A549 (cell line): Measurements from ENCODE around the gene ZFP36L1. TPM values are rescaled to one million over a fixed set of nuclear protein-coding genes. Genes with fewer than 3 reads are reported as not detected.

ENCODE experiments used
- ATAC-seq, 2 experiments: fragments of 200-7000 bp in 1 of 2; fragments of >200 bp in 1 of 2; cut with Nextera tagmentation in 1 of 2; cut with Tn5 transposase in 1 of 2; 3 replicates each; pipeline versions ENCODE4 v1.8.0 to v1.9.1; 2018 to 2020; ENCODE audit warnings: mild to moderate bottlenecking in 1 of 2, moderate library complexity in 1 of 2
- CTCF ChIA-PET: fragments of 300-600 bp; sonication (Branson Sonifier 250); formaldehyde crosslinking; extraction: SDS; loops from one replicate; lab custom pipeline; 2021; ENCODE audit warnings: antibody characterized with exemption, inconsistent platforms; lab: Yijun Ruan, JAX
- POLR2A ChIA-PET: fragments of 350-600 bp; formaldehyde crosslinking; extraction: SDS; loops from one replicate; lab custom pipeline; 2021; ENCODE audit warnings: antibody characterized with exemption, inconsistent platforms; lab: Yijun Ruan, JAX
- DNase-seq, 2 experiments: peaks; one replicate each; pipeline versions ENCODE4 v3.0.0 to v3.0.0-alpha.2; 2011 to 2016; ENCODE audit warnings: low read depth in 1 of 2, low spot score in 1 of 2
- FAIRE-seq: peaks from 2 replicates; lab custom pipeline; 2011; peaks lifted over from hg19 to GRCh38; lab: Jason Lieb, UNC
- H3K27ac ChIP-seq, 2 experiments: fragments of >200 bp; sonication (Bioruptor Twin); formaldehyde crosslinking; 3 replicates each; pipeline ENCODE4 v1.5.1; 2016 to 2017
- H3K4me1 ChIP-seq: fragments of >200 bp; sonication (Bioruptor Twin); formaldehyde crosslinking; 3 replicates; pipeline ENCODE4 v1.6.1; 2016
- H3K4me2 ChIP-seq: fragments of >200 bp; sonication (Bioruptor Twin); formaldehyde crosslinking; 3 replicates; pipeline ENCODE4 v1.6.1; 2016
- H3K4me3 ChIP-seq: fragments of >200 bp; sonication (Bioruptor Twin); formaldehyde crosslinking; 3 replicates; pipeline ENCODE4 v1.5.1; 2016
- H3K9me3 ChIP-seq: fragments of >200 bp; sonication (Bioruptor Twin); formaldehyde crosslinking; 3 replicates; pipeline ENCODE4 v1.6.1; 2016
- CEBPB ChIP-seq, 2 experiments: fragments of >200 bp in 1 of 2; sonication (Bioruptor Twin) in 1 of 2; formaldehyde crosslinking in 1 of 2; IDR thresholded peaks; 2 replicates each; pipeline ENCODE4 v1.6.1; 2012 to 2016
- CHD2 ChIP-seq: fragments of 150-350 bp; IDR thresholded peaks from 2 replicates; pipeline ENCODE4 v1.6.1; 2014; ENCODE audit warnings: low read length; ENCODE audit not compliant: partially characterized antibody
- EHF ChIP-seq: fragments of 250-450 bp; sonication (Bioruptor Pico); IDR thresholded peaks from 2 replicates; pipeline ENCODE4 v1.5.0; 2020; ENCODE audit warnings: mild to moderate bottlenecking
- EP300 ChIP-seq, 2 experiments: fragments of >200 bp; sonication (Bioruptor Twin); formaldehyde crosslinking; IDR thresholded peaks; 2 replicates in 1 of 2; 3 replicates in 1 of 2; pipeline ENCODE4 v1.6.1; 2016 to 2017
- FOSB ChIP-seq: fragments of 250-450 bp; sonication (Bioruptor Pico); IDR thresholded peaks from 2 replicates; pipeline ENCODE4 v1.5.0; 2020; ENCODE audit warnings: mild to moderate bottlenecking, moderate library complexity
- FOSL2 ChIP-seq, 2 experiments: fragments of 450-650 bp in 1 of 2; fragments of >200 bp in 1 of 2; sonication (Bioruptor Twin) in 1 of 2; formaldehyde crosslinking; IDR thresholded peaks; 2 replicates each; pipeline versions ENCODE4 v1.5.0 to v1.6.1; 2016 to 2020; ENCODE audit warnings: mild to moderate bottlenecking in 1 of 2, moderate library complexity in 1 of 2
- FOXS1 ChIP-seq: fragments of 250-450 bp; sonication (Bioruptor Pico); IDR thresholded peaks from 2 replicates; pipeline ENCODE4 v1.5.0; 2020; ENCODE audit warnings: mild to moderate bottlenecking, moderate library complexity
- GATA3 ChIP-seq: IDR thresholded peaks from 2 replicates; pipeline ENCODE4 v1.6.1; 2012; ENCODE audit warnings: borderline replicate concordance
- HOXA7 ChIP-seq: fragments of 250-450 bp; sonication (Bioruptor Pico); IDR thresholded peaks from 2 replicates; pipeline ENCODE4 v1.5.0; 2020; ENCODE audit warnings: mild to moderate bottlenecking, moderate library complexity
- HOXB5 ChIP-seq: fragments of 250-450 bp; sonication (Bioruptor Pico); IDR thresholded peaks from 2 replicates; pipeline ENCODE4 v1.5.0; 2020; ENCODE audit warnings: mild to moderate bottlenecking, moderate library complexity
- KDM1A ChIP-seq: fragments of 200-600 bp; sonication (generic); IDR thresholded peaks from 2 replicates; pipeline ENCODE4 v1.6.1; 2016; ENCODE audit warnings: low read depth, mild to moderate bottlenecking
- MAZ ChIP-seq: fragments of 150-350 bp; IDR thresholded peaks from 2 replicates; pipeline ENCODE4 v1.6.1; 2014; ENCODE audit warnings: antibody characterized with exemption, low read depth, low read length, borderline replicate concordance
- MYC ChIP-seq: IDR thresholded peaks from 2 replicates; pipeline ENCODE4 v1.6.1; 2012; ENCODE audit warnings: mild to moderate bottlenecking, inconsistent platforms, low read length, improper control_type of control experiment, borderline replicate concordance
- NPAS2 ChIP-seq: fragments of 250-450 bp; sonication (Bioruptor Pico); IDR thresholded peaks from 2 replicates; pipeline ENCODE4 v1.8.0; 2022; ENCODE audit warnings: mild to moderate bottlenecking, moderate library complexity, borderline replicate concordance
- PBX3 ChIP-seq: IDR thresholded peaks from 2 replicates; pipeline ENCODE4 v1.6.1; 2012
- POLR2A ChIP-seq: IDR thresholded peaks from 2 replicates; pipeline ENCODE4 v1.6.1; 2012; ENCODE audit warnings: mild to moderate bottlenecking, low read length
- RARB ChIP-seq: fragments of 250-450 bp; sonication (Bioruptor Pico); IDR thresholded peaks from 2 replicates; pipeline ENCODE4 v1.8.0; 2021; ENCODE audit warnings: mild to moderate bottlenecking, moderate library complexity
- REST ChIP-seq: fragments of 200-600 bp; sonication (generic); IDR thresholded peaks from 2 replicates; pipeline ENCODE4 v1.6.1; 2016; ENCODE audit warnings: antibody characterized with exemption, mild to moderate bottlenecking, moderate library complexity
- SMC3 ChIP-seq: fragments of >200 bp; sonication (Bioruptor Twin); formaldehyde crosslinking; IDR thresholded peaks from 3 replicates; pipeline ENCODE4 v1.6.1; 2018; ENCODE audit warnings: inconsistent platforms
- TP53 ChIP-seq: fragments of 250-450 bp; sonication (Bioruptor Pico); IDR thresholded peaks from 2 replicates; pipeline ENCODE4 v1.5.0; 2021; ENCODE audit warnings: mild to moderate bottlenecking, moderate library complexity
- ZFP36 ChIP-seq: fragments of 450-650 bp; IDR thresholded peaks from 2 replicates; pipeline ENCODE4 v1.6.1; 2014; ENCODE audit warnings: borderline replicate concordance; ENCODE audit not compliant: partially characterized antibody
- ZNF302 ChIP-seq: fragments of 250-450 bp; sonication (Bioruptor Pico); IDR thresholded peaks from 2 replicates; pipeline ENCODE4 v1.9.0; 2021; ENCODE audit warnings: inconsistent platforms, mild to moderate bottlenecking, moderate library complexity
- ZSCAN20 ChIP-seq: fragments of 250-450 bp; sonication (Bioruptor Pico); IDR thresholded peaks from 2 replicates; pipeline ENCODE4 v1.8.0; 2022; ENCODE audit warnings: mild to moderate bottlenecking, moderate library complexity
- WGBS: methylation state at CpG from one replicate; pipeline ENCODE4 v1.1.6; 2017; ENCODE audit errors: missing lambda C conversion rate; 5-methylcytosine and 5-hydroxymethylcytosine counted together
- polyA plus RNA-seq, 4 experiments: library from polyadenylated mRNA; depleted of rRNA in 3 of 4; stranded (reverse); fragments of >200 nt; fragmentation: RNase III in 1 of 4; extraction: RNeasy Plus Mini Kit Qiagen cat#74134 plus additional on column Dnase treatment in 1 of 4; gene quantifications; 2 replicates in 3 of 4; 3 replicates in 1 of 4; pipeline ENCODE4 v1.2.3, GENCODE V29; 2011 to 2017
- TF ChIP-seq, protein P1 (sequence below): IDR thresholded peaks from 2 replicates; pipeline ENCODE4 v1.6.1; 2012; ENCODE audit warnings: low read depth, borderline replicate concordance
- TF ChIP-seq, protein P2 (sequence below): IDR thresholded peaks from 2 replicates; pipeline ENCODE4 v1.6.1; 2012
- TF ChIP-seq, protein P3 (sequence below): fragments of 150-350 bp; IDR thresholded peaks from 2 replicates; pipeline ENCODE4 v1.6.1; 2014; ENCODE audit warnings: low read depth, mild to moderate bottlenecking, low read length
- TF ChIP-seq, protein P4 (sequence below): fragments of >200 bp; sonication (Bioruptor Twin); formaldehyde crosslinking; IDR thresholded peaks from 3 replicates; pipeline ENCODE4 v1.5.1; 2016

The ZFP36L1 gene
- polyA plus RNA-seq, 2 of the 4 experiments (the other 2 are of a cell fraction), result 76.4 to 114 TPM

DNA sequence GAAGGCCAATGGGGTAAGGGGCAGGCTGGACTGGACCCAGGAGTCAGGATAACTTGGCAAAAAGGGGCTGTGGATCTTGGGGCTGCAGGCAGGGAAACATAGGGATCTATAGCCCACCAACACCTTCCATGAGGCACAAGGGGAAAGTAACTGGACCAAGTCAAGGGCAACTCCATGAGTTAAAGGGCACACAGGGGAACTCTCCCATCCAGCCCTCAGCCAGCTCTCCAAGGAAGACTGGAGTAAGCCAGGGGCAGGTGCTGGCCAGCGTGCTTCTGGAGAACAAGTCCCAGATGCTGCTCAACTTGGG lies 31.3 kb upstream of the ZFP36L1 start (continued):
- TF ChIP-seq RARB (CRISPR knock-in tag), result no peak
- no peak for TF ChIP-seq ZSCAN20 (CRISPR knock-in tag)
- no peak for TF ChIP-seq SMC3
- TF ChIP-seq KDM1A, result no peak
- no peak for TF ChIP-seq ZFP36
- TF ChIP-seq, protein P1, sequence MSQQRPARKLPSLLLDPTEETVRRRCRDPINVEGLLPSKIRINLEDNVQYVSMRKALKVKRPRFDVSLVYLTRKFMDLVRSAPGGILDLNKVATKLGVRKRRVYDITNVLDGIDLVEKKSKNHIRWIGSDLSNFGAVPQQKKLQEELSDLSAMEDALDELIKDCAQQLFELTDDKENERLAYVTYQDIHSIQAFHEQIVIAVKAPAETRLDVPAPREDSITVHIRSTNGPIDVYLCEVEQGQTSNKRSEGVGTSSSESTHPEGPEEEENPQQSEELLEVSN, result no peak
- TF ChIP-seq ZNF302 (CRISPR knock-in tag), result no peak
- TF ChIP-seq CEBPB (IDR thresholded peaks at IDR 0.05), result no peak
- TF ChIP-seq GATA3, result no peak

- DNase-seq (no peak), FAIRE-seq (no peak), ATAC-seq (no peak)
- WGBS, result 92% methylated on average over 6 of the region's 8 CpGs
- H3K4me1 ChIP-seq, result peaks cover 4% of the 10 kb centered on the region; the same call in 1 of the 3 replicates
- H3K4me3 ChIP-seq, result no peak overlapping the region
- TF ChIP-seq, protein P2, sequence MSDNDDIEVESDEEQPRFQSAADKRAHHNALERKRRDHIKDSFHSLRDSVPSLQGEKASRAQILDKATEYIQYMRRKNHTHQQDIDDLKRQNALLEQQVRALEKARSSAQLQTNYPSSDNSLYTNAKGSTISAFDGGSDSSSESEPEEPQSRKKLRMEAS, result no peak
- no peak for TF ChIP-seq EP300 (IDR thresholded peaks at IDR 0.05)
- no peak for TF ChIP-seq HOXA7 (CRISPR knock-in tag)
- no peak for TF ChIP-seq PBX3
- TF ChIP-seq FOSB, result no peak
- TF ChIP-seq FOXS1 (CRISPR knock-in tag), result no peak
- no peak for TF ChIP-seq MYC
- peak overlapping the region in 1 of 2 experiments; percentile 72; a peak in 2 of 6 replicates for H3K27ac ChIP-seq
- ChIA-PET POLR2A (no interaction called here), CTCF (interaction anchor here (0.6 to 6.6 kb wide), 13 partner anchors 7 to 1002 kb away, joined by 3 to 32 read pairs (median 5); no protein-coding TSS in a partner anchor)
- no peak overlapping the region for H3K4me2 ChIP-seq
- no peaks in the 10 kb centered on the region for H3K9me3 ChIP-seq
Observed at GRCh38 chr14:68823434-68824206, 30.8 kb upstream of the ZFP36L1 start.

GRCh38 chr14:68822926-68823325 lies 30.1 kb upstream of the ZFP36L1 start:
- ChIA-PET POLR2A (no interaction called here), CTCF (interaction anchor here (0.9 to 2.7 kb wide), 3 partner anchors 9 to 889 kb away, joined by 3 to 8 read pairs (median 3); no protein-coding TSS in a partner anchor)
- no peak for FAIRE-seq
- no peak for DNase-seq
- no peaks in the 10 kb centered on the region for H3K9me3 ChIP-seq
- H3K27ac ChIP-seq, result peak overlapping the region in 1 of 2 experiments; percentile 72; a peak in 1 of 6 replicates
- H3K4me1 ChIP-seq, result peaks cover 5% of the 10 kb centered on the region
- WGBS, result 96% methylated on average over 4 of the region's 4 CpGs
- H3K4me2 ChIP-seq, result no peak overlapping the region
- ATAC-seq, result no peak
- no peak overlapping the region for H3K4me3 ChIP-seq
- no peak for TF ChIP-seq FOXS1 (CRISPR knock-in tag)
- TF ChIP-seq MAZ, result no peak
- no peak for TF ChIP-seq FOSL2 (IDR thresholded peaks at IDR 0.05)
- no peak for TF ChIP-seq FOSL2 (CRISPR knock-in tag; IDR thresholded peaks at IDR 0.05)
- TF ChIP-seq GATA3, result no peak
- TF ChIP-seq, protein P3, sequence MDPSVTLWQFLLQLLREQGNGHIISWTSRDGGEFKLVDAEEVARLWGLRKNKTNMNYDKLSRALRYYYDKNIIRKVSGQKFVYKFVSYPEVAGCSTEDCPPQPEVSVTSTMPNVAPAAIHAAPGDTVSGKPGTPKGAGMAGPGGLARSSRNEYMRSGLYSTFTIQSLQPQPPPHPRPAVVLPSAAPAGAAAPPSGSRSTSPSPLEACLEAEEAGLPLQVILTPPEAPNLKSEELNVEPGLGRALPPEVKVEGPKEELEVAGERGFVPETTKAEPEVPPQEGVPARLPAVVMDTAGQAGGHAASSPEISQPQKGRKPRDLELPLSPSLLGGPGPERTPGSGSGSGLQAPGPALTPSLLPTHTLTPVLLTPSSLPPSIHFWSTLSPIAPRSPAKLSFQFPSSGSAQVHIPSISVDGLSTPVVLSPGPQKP, result no peak
- TF ChIP-seq, protein P2, result no peak
- no peak for TF ChIP-seq CHD2
- no peak for TF ChIP-seq TP53
- no peak for TF ChIP-seq HOXB5 (CRISPR knock-in tag)
- no peak for TF ChIP-seq REST
- TF ChIP-seq, protein P4, sequence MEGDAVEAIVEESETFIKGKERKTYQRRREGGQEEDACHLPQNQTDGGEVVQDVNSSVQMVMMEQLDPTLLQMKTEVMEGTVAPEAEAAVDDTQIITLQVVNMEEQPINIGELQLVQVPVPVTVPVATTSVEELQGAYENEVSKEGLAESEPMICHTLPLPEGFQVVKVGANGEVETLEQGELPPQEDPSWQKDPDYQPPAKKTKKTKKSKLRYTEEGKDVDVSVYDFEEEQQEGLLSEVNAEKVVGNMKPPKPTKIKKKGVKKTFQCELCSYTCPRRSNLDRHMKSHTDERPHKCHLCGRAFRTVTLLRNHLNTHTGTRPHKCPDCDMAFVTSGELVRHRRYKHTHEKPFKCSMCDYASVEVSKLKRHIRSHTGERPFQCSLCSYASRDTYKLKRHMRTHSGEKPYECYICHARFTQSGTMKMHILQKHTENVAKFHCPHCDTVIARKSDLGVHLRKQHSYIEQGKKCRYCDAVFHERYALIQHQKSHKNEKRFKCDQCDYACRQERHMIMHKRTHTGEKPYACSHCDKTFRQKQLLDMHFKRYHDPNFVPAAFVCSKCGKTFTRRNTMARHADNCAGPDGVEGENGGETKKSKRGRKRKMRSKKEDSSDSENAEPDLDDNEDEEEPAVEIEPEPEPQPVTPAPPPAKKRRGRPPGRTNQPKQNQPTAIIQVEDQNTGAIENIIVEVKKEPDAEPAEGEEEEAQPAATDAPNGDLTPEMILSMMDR, result no peak
- TF ChIP-seq POLR2A, result no peak
- TF ChIP-seq NPAS2 (CRISPR knock-in tag), result no peak
- no peak for TF ChIP-seq EHF (CRISPR knock-in tag)
